GM23338 (cell line): ENCODE results near the gene NPC1L1. TPM values are rescaled to one million over a fixed set of nuclear protein-coding genes. Genes with fewer than 3 reads are reported as not detected.

ENCODE experiments used
- ATAC-seq: fragments of 200-7000 bp; cut with Tn5 transposase; 3 replicates; pipeline ENCODE4 v1.9.1; 2020
- DNase-seq: peaks from one replicate; pipeline ENCODE4 v3.0.0-alpha.2; 2015; ENCODE audit warnings: low spot score
- H2AFZ ChIP-seq: fragments of 200-600 bp; sonication (generic); 2 replicates; pipeline ENCODE4 v1.8.0; 2016; ENCODE audit warnings: antibody characterized with exemption, mild to moderate bottlenecking, moderate library complexity
- H3F3A ChIP-seq: fragments of 200-600 bp; sonication (generic); replicated peaks from 2 replicates; pipeline ENCODE4 v1.8.0; 2017; ENCODE audit warnings: antibody characterized with exemption, mixed run types, low read depth
- H3K27ac ChIP-seq: fragments of 200-600 bp; sonication (generic); 2 replicates; pipeline ENCODE4 v1.6.1; 2016; ENCODE audit warnings: low read depth
- H3K27me3 ChIP-seq: fragments of 200-600 bp; sonication (generic); 2 replicates; pipeline ENCODE4 v1.8.0; 2016; ENCODE audit warnings: mild to moderate bottlenecking, mixed run types, moderate library complexity; ENCODE audit not compliant: insufficient read depth
- H3K36me3 ChIP-seq: fragments of 200-600 bp; sonication (generic); 2 replicates; pipeline ENCODE4 v1.8.0; 2016; ENCODE audit warnings: mild to moderate bottlenecking; ENCODE audit not compliant: insufficient read depth
- H3K4me1 ChIP-seq: fragments of 200-600 bp; sonication (generic); 2 replicates; pipeline ENCODE4 v1.8.0; 2016; ENCODE audit warnings: mild to moderate bottlenecking, moderate library complexity; ENCODE audit not compliant: insufficient read depth
- H3K4me2 ChIP-seq: fragments of 200-600 bp; sonication (generic); 2 replicates; pipeline ENCODE4 v1.7.1; 2017; ENCODE audit warnings: mixed run types
- H3K4me3 ChIP-seq: fragments of 200-600 bp; sonication (generic); 2 replicates; pipeline ENCODE4 v1.6.1; 2016; ENCODE audit warnings: mixed run types
- H3K79me2 ChIP-seq: fragments of 200-600 bp; sonication (generic); replicated peaks from 2 replicates; pipeline ENCODE4 v1.8.0; 2017; ENCODE audit warnings: mild to moderate bottlenecking; ENCODE audit not compliant: insufficient read depth
- H3K9me2 ChIP-seq: fragments of 200-600 bp; sonication (generic); 2 replicates; pipeline ENCODE4 v1.8.0; 2017; ENCODE audit not compliant: insufficient read depth
- H4K20me1 ChIP-seq: fragments of 200-600 bp; sonication (generic); replicated peaks from 2 replicates; pipeline ENCODE4 v1.8.0; 2017; ENCODE audit warnings: mild to moderate bottlenecking; ENCODE audit not compliant: insufficient read depth
- H3K27ac Mint-ChIP-seq: 2 replicates; pipeline ENCODE4 v1.8.0; 2020; ENCODE audit warnings: inconsistent platforms, mild to moderate bottlenecking, moderate library complexity, mixed read lengths
- H3K27me3 Mint-ChIP-seq: 3 replicates; pipeline ENCODE4 v1.8.0; 2022; ENCODE audit warnings: low read depth, mild to moderate bottlenecking, moderate library complexity, mixed read lengths, inconsistent platforms; ENCODE audit not compliant: insufficient read depth, poor library complexity
- H3K36me3 Mint-ChIP-seq: 3 replicates; pipeline ENCODE4 v1.8.0; 2021; ENCODE audit warnings: low read depth, mild to moderate bottlenecking, inconsistent platforms, moderate library complexity, mixed read lengths
- H3K4me1 Mint-ChIP-seq: 3 replicates; pipeline ENCODE4 v1.8.0; 2020; ENCODE audit warnings: mild to moderate bottlenecking, inconsistent platforms, mixed read lengths
- H3K4me3 Mint-ChIP-seq: 3 replicates; pipeline ENCODE4 v1.8.0; 2021; ENCODE audit warnings: moderate library complexity, mild to moderate bottlenecking, inconsistent platforms, mixed read lengths
- H3K9me3 Mint-ChIP-seq: 3 replicates; pipeline ENCODE4 v1.8.0; 2020; ENCODE audit warnings: moderate library complexity, mild to moderate bottlenecking, inconsistent platforms, mixed read lengths
- CREB1 ChIP-seq: fragments of 250-450 bp; sonication (Bioruptor Pico); IDR thresholded peaks from 2 replicates; pipeline ENCODE4 v1.5.0; 2020; ENCODE audit warnings: low read depth, mild to moderate bottlenecking, moderate library complexity
- EZH2 ChIP-seq: fragments of 200-600 bp; sonication (generic); IDR thresholded peaks from one replicate; pipeline ENCODE4 v1.8.0; 2017; ENCODE audit warnings: antibody characterized with exemption, mild to moderate bottlenecking, low read depth; ENCODE audit not compliant: unreplicated experiment
- JUNB ChIP-seq: IDR thresholded peaks from one replicate; pipeline ENCODE4 v1.6.1; 2016; ENCODE audit warnings: antibody characterized with exemption; ENCODE audit not compliant: unreplicated experiment
- STAT1 ChIP-seq: IDR thresholded peaks from one replicate; pipeline ENCODE4 v1.6.1; 2016; ENCODE audit warnings: antibody characterized with exemption; ENCODE audit not compliant: unreplicated experiment
- ZNF114 ChIP-seq: fragments of 250-450 bp; sonication (Bioruptor Pico); IDR thresholded peaks from 2 replicates; pipeline ENCODE4 v1.5.0; 2020; ENCODE audit warnings: mild to moderate bottlenecking, moderate library complexity
- ZNF462 ChIP-seq: fragments of 250-450 bp; sonication (Bioruptor Pico); IDR thresholded peaks from 2 replicates; pipeline ENCODE4 v1.5.0; 2020; ENCODE audit warnings: mild to moderate bottlenecking, moderate library complexity
- polyA plus RNA-seq: library from polyadenylated mRNA; unstranded; fragments of >200 nt; fragmentation: Nextera tagmentation; extraction: Ambion mirVana; gene quantifications from 2 replicates; pipeline ENCODE4 v1.2.1, GENCODE V29; 2016
- total RNA-seq: library from RNA; depleted of rRNA; stranded (reverse); fragments of >200 nt; shearing (Covaris generic); gene quantifications from 2 replicates; pipeline ENCODE4 v1.2.3, GENCODE V29; 2014
- TF ChIP-seq, protein P1 (sequence below): IDR thresholded peaks from 2 replicates; pipeline ENCODE4 v1.6.1; 2016; ENCODE audit warnings: antibody characterized with exemption

The NPC1L1 gene
- total and polyA plus RNA-seq, 2 experiments from 2014 or later: 0.03 TPM; not detected in 1

DNA sequence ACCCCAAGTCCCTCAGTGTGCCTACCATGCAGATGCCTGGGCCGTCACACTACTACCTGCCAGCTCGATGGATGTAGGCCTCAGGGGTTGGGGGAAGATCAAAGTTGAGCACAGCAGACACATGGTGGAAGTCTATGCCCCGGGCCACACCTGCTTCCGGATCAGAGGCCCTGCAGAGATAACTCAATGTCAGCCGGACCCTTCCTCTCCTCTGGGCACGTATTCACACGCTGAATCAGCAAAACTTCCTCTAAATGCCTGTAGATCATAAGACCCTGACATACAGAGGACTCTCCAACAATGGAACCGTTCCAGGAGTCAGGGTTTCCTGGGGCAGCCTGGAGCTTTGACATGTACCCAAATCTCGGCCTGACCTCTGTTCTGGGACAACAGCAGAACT lies 28.8 kb upstream of the NPC1L1 start (continued):
- no peak for TF ChIP-seq ZNF462 (CRISPR knock-in tag)

DNA sequence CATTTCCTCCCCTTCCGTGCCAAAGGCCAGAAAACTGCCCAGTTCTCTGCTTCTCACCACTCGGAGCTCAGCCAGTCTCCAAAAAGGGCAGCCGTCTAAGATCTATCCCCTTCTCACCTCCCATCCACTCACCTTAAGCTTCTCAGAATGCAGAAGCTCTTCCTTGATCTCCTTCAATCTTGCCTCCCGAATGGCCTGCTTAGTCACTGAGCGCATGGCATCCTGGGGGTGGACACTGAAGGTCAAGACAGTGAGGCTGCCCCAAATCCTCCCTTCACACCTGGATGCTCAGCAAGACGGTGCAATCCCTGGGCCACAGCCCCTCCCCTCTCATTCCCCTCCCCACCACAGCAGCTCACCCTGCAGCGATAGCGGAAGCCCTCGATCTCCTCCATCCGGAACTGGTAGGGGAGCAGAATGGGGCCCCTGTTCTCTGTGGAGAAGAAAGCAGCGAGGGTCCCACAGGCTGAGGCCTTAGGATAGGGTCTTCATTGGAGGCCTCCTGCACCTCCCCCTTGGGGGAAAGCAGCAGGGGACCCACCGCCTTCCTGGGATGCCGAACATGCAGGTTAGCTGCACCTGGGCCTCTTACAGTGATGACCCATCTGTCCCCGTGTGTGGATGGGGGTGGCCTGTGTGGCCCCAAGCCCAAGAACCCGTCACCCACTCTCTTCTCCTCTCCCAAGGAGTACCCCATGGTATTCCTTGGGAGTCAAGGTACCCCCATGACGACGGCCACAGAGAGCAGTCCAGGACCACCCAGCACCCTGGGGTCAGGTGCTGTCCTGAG lies 27.8 kb upstream of the NPC1L1 start:
- H3K79me2 ChIP-seq: peaks cover 19% of the 10 kb centered on the region
- H3K36me3 Mint-ChIP-seq: peaks cover 93% of the 10 kb centered on the region
- TF ChIP-seq STAT1 (no peak), EZH2 (no peak), CREB1 (CRISPR knock-in tag) (no peak), ZNF114 (CRISPR knock-in tag) (no peak), JUNB (no peak), ZNF462 (CRISPR knock-in tag) (no peak)
- TF ChIP-seq, protein P1, sequence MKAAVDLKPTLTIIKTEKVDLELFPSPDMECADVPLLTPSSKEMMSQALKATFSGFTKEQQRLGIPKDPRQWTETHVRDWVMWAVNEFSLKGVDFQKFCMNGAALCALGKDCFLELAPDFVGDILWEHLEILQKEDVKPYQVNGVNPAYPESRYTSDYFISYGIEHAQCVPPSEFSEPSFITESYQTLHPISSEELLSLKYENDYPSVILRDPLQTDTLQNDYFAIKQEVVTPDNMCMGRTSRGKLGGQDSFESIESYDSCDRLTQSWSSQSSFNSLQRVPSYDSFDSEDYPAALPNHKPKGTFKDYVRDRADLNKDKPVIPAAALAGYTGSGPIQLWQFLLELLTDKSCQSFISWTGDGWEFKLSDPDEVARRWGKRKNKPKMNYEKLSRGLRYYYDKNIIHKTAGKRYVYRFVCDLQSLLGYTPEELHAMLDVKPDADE: no peak

More for the DNA sequence above, 27.8 kb upstream of the NPC1L1 start:
- Histone ChIP-seq H3F3A (peaks cover 17% of the 10 kb centered on the region; the same call in 1 of the 2 replicates), H3K4me2 (no peak overlapping the region), H2AFZ (no peak overlapping the region), H3K27me3 (no peaks in the 10 kb centered on the region), H3K9me2 (no peaks in the 10 kb centered on the region), H4K20me1 (no peaks in the 10 kb centered on the region), H3K36me3 (peaks cover 50% of the 10 kb centered on the region), H3K4me3 (no peak overlapping the region), H3K4me1 (peaks cover 6% of the 10 kb centered on the region; the same call in 1 of the 2 replicates), H3K27ac (no peak overlapping the region)
- ATAC-seq: no peak
- H3K4me3 Mint-ChIP-seq: no peak overlapping the region
- peaks cover 8% of the 10 kb centered on the region; the same call in 2 of the 3 replicates for H3K4me1 Mint-ChIP-seq
- H3K27me3 Mint-ChIP-seq: peaks cover 17% of the 10 kb centered on the region
- no peak for DNase-seq
- no peaks in the 10 kb centered on the region; the same call in 2 of the 3 replicates for H3K9me3 Mint-ChIP-seq
- H3K27ac Mint-ChIP-seq: no peak overlapping the region
